ENCODE measurements around the gene CHRND. TPM values are rescaled to one million over a fixed set of nuclear protein-coding genes. Genes with fewer than 3 reads are reported as not detected.
"Not testable (repeated sequence)": the region's sequence is repeated elsewhere in the genome, so short reads cannot be mapped to it uniquely, and the experiment has no call there.

The CHRND gene
- polyA plus RNA-seq, 4 donors, result 0.52 to 0.85 (median 0.66) TPM

GRCh38 chr2:232570481-232570880 is 44.5 kb downstream of the CHRND start:
- DNase-seq (ENCODE audit: low read depth in 4 of 4, low spot score in 3 of 4), result not testable (repeated sequence)

- no peak for DNase-seq (ENCODE audit: low read depth in 4 of 4, low spot score in 3 of 4)
These were observed 45.1 kb downstream of the CHRND start for GRCh38 chr2:232571026-232571474.

- no peak for DNase-seq (ENCODE audit: low read depth in 4 of 4, low spot score in 3 of 4)
These were observed 47.1 kb downstream of the CHRND start for GRCh38 chr2:232573042-232573441.

- no peak for DNase-seq (ENCODE audit: low read depth in 4 of 4, low spot score in 3 of 4)
These were observed 47.9 kb downstream of the CHRND start for GRCh38 chr2:232573771-232574435.

- no peak for DNase-seq (ENCODE audit: low read depth in 4 of 4, low spot score in 3 of 4)
These were observed 48.9 kb downstream of the CHRND start for GRCh38 chr2:232574674-232575403.

- DNase-seq (ENCODE audit: low read depth in 4 of 4, low spot score in 3 of 4), result no peak
These were observed 49.4 kb downstream of the CHRND start for GRCh38 chr2:232575404-232575746.

GRCh38 chr2:232576995-232577394 is 51.0 kb downstream of the CHRND start:
- DNase-seq (ENCODE audit: low read depth in 4 of 4, low spot score in 3 of 4), result no peak

GRCh38 chr2:232577841-232578240 is 51.9 kb downstream of the CHRND start:
- DNase-seq (ENCODE audit: low read depth in 4 of 4, low spot score in 3 of 4), result no peak

- no peak for DNase-seq (ENCODE audit: low read depth in 4 of 4, low spot score in 3 of 4)
These were observed 52.7 kb downstream of the CHRND start for GRCh38 chr2:232578626-232579025.

- DNase-seq (ENCODE audit: low read depth in 4 of 4, low spot score in 3 of 4), result no peak
These were observed 54.7 kb downstream of the CHRND start for GRCh38 chr2:232580648-232580981.

- no peak for DNase-seq (ENCODE audit: low read depth in 4 of 4, low spot score in 3 of 4)
These were observed 55.8 kb downstream of the CHRND start for GRCh38 chr2:232581725-232582124.

GRCh38 chr2:232584238-232584637 is 58.3 kb downstream of the CHRND start:
- DNase-seq (ENCODE audit: low read depth in 4 of 4, low spot score in 3 of 4), result no peak

Other genes with a start within 250 kb of the CHRND start
- gene ALPP, start 147.4 kb upstream of the CHRND start, polyA plus RNA-seq (ENCODE audit: insufficient read length in 4 of 4), result under 1 TPM in 1 of 4 donors, not detected in 3; 0.20 TPM
- gene ALPG, start 119.3 kb upstream of the CHRND start, polyA plus RNA-seq (ENCODE audit: insufficient read length in 4 of 4), result not detected
- gene ALPI, start 70.0 kb upstream of the CHRND start, polyA plus RNA-seq (ENCODE audit: insufficient read length in 4 of 4), result under 1 TPM in 2 of 4 donors, not detected in 2; 0.06 to 0.09 TPM
- 10 to 100 TPM; 11.7 to 18.8 (median 14.3) TPM for gene ECEL1, start 38.3 kb upstream of the CHRND start, polyA plus RNA-seq (ENCODE audit: insufficient read length in 4 of 4)
- under 1 TPM in 2 of 4 donors, not detected in 2; 0.15 to 0.29 TPM for gene PRSS56, start 5.8 kb upstream of the CHRND start, polyA plus RNA-seq (ENCODE audit: insufficient read length in 4 of 4)
- 1 to 10 TPM in 3 of 4 donors, under 1 TPM in 1; 0.73 to 2.2 (median 1.5) TPM for gene CHRNG, start 13.5 kb downstream of the CHRND start, polyA plus RNA-seq (ENCODE audit: insufficient read length in 4 of 4)
- gene TIGD1, start 24.4 kb downstream of the CHRND start, polyA plus RNA-seq (ENCODE audit: insufficient read length in 4 of 4), result 10 to 100 TPM in 3 of 4 donors, 1 to 10 TPM in 1; 9.5 to 15.6 (median 11.9) TPM
- gene EIF4E2, start 24.5 kb downstream of the CHRND start, polyA plus RNA-seq (ENCODE audit: insufficient read length in 4 of 4), result 100 to 1,000 TPM in 2 of 4 donors, 10 to 100 TPM in 2; 96.4 to 110 (median 102) TPM
- 10 to 100 TPM; 16.4 to 90.4 (median 74.1) TPM for gene EFHD1, start 107.4 kb downstream of the CHRND start, polyA plus RNA-seq (ENCODE audit: insufficient read length in 4 of 4)
- 10 to 100 TPM; 51.2 to 69.2 (median 65.8) TPM for gene GIGYF2, start 171.2 kb downstream of the CHRND start, polyA plus RNA-seq (ENCODE audit: insufficient read length in 4 of 4)

Measured in left renal pelvis (tissue), 4 donors.